ENCODE data around the gene ACIN1.
A peak's percentile ranks its signal among the peaks of the same experiment; 100 is the strongest.

ACIN1 gene

GRCh38 chr14:23040100-23040499 lies 54.8 kb downstream of the ACIN1 start:
- Mint-ChIP-seq H3K9me3 (no peaks in the 10 kb centered on the region), H3K4me1 (peaks cover 13% of the 10 kb centered on the region), H3K27ac (no peak overlapping the region), H3K4me3 (no peak overlapping the region), H3K36me3 (peaks cover 2% of the 10 kb centered on the region), H3K27me3 (peaks cover 31% of the 10 kb centered on the region)
- DNase-seq, result no peak
- CTCF ChIA-PET, result interaction anchor here (0.7 to 1.2 kb wide), 5 partner anchors 10 to 54 kb away, joined by 3 to 6 read pairs (median 4); no protein-coding TSS in a partner anchor

- Mint-ChIP-seq H3K4me1 (peaks cover 39% of the 10 kb centered on the region), H3K4me3 (peak overlapping the region; percentile 71), H3K9me3 (no peaks in the 10 kb centered on the region), H3K27me3 (peaks cover 5% of the 10 kb centered on the region), H3K27ac (peak overlapping the region; percentile 95), H3K36me3 (peaks cover 25% of the 10 kb centered on the region)
- CTCF ChIA-PET, result interaction anchor here (0.6 to 1.5 kb wide), 2 partner anchors 14 to 241 kb away, joined by 3 read pairs; no protein-coding TSS in a partner anchor
- no peak for DNase-seq
These were observed 59.4 kb downstream of the ACIN1 start for GRCh38 chr14:23035303-23036144.

DNA sequence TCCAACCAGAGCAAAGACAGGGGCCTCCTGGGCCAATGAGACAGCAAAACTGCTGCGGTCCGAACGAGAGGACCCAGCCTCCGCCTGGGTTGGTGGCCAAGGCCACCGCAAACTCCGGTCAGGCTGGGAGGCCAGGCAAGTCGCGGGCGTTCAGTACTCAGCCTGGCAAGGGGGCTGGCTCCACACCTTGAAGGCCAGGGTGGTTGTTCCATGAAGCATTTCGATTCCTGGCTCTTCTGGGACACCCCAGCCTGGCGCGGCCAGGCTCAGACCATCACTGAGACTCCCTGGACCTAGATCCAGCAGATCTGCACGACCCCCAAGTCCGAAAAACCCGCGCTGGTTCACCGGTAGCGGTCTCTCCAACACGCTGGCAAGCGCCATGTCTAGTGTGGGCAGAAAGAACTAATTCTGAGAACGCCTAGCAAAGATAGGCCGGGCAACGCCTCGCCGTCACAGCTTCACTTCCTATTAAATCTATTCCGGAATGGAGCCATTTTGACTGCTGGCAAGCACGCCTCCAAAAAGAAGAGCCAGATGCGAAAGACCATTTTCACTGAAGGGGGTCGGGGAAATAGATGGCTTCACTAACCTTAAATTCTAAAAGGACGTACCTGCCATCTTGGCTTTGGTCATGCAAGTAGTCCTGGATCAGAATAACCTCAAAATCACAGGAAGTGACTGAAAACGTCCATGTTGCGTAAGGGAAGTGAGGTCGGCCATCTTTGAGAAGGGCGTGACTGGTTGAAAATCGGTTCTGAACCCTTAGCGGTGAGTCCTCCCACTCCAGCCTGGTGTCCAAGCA lies 60.2 kb downstream of the ACIN1 start, which contains the start of gene PSMB5:
Gene PSMB5 (minus strand): TSS at position 403 of the 805 bp plus-strand sequence. CDS start 19 bp downstream, at position 384.
- H3K4me3 Mint-ChIP-seq, result peak within 1 kb of the TSS; percentile 71
- H3K36me3 Mint-ChIP-seq, result peaks cover 25% of the 10 kb centered on the region
- CTCF ChIA-PET, result interaction anchor here (0.6 to 1.1 kb wide), 2 partner anchors 27 to 242 kb away, joined by 3 read pairs; no protein-coding TSS in a partner anchor
- peaks cover 39% of the 10 kb centered on the region for H3K4me1 Mint-ChIP-seq
- peaks cover 5% of the 10 kb centered on the region for H3K27me3 Mint-ChIP-seq
- H3K9me3 Mint-ChIP-seq, result no peaks in the 10 kb centered on the region
- H3K27ac Mint-ChIP-seq, result peak within 1 kb of the TSS; percentile 95
- peak; percentile 93 for DNase-seq

- peak overlapping the region; percentile 95 for H3K27ac Mint-ChIP-seq
- peaks cover 30% of the 10 kb centered on the region for H3K36me3 Mint-ChIP-seq
- CTCF ChIA-PET, result interaction anchor here (0.6 to 1.5 kb wide), 6 partner anchors 13 to 81 kb away, joined by 3 to 6 read pairs (median 4); no protein-coding TSS in a partner anchor
- no peak for DNase-seq
- H3K4me1 Mint-ChIP-seq, result peaks cover 46% of the 10 kb centered on the region
- peak overlapping the region; percentile 71 for H3K4me3 Mint-ChIP-seq
- H3K9me3 Mint-ChIP-seq, result no peaks in the 10 kb centered on the region
- no peaks in the 10 kb centered on the region for H3K27me3 Mint-ChIP-seq
These were observed 61.0 kb downstream of the ACIN1 start for GRCh38 chr14:23033801-23034497.

- CTCF ChIA-PET, result interaction anchor here (0.6 to 1.5 kb wide), 6 partner anchors 13 to 80 kb away, joined by 3 to 6 read pairs (median 4); no protein-coding TSS in a partner anchor
- peak overlapping the region; percentile 95 for H3K27ac Mint-ChIP-seq
- H3K4me1 Mint-ChIP-seq, result peaks cover 51% of the 10 kb centered on the region
- H3K4me3 Mint-ChIP-seq, result peak overlapping the region; percentile 71
- no peaks in the 10 kb centered on the region for H3K9me3 Mint-ChIP-seq
- no peaks in the 10 kb centered on the region for H3K27me3 Mint-ChIP-seq
- peaks cover 34% of the 10 kb centered on the region for H3K36me3 Mint-ChIP-seq
- DNase-seq, result no peak
These were observed 61.6 kb downstream of the ACIN1 start for GRCh38 chr14:23033251-23033727.

DNA sequence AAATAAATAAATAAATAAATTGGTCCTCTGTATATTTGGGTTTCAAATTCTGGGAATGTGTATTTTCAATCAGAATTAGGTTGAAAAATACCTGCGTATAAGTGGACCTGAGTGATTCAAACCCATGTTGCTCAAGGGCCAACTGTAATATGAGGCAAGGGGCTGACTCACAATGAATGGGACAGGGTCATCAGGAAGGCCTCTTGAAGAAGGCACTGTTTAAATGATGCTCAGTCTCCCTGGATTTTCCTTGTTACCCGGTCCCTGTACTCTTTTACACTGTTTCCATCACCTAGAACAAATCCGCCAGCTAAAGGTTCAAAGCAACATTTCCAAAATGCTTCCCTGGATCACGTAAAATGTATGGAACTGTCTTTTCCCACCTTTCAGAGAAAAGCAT lies 64.0 kb downstream of the ACIN1 start:
- CTCF ChIA-PET, result interaction anchor here (0.9 kb wide), 1 partner anchor 9 kb away, joined by 5 read pairs; no protein-coding TSS in a partner anchor
- DNase-seq, result no peak
- Mint-ChIP-seq H3K27ac (no peak overlapping the region), H3K4me3 (no peak overlapping the region), H3K9me3 (no peaks in the 10 kb centered on the region), H3K4me1 (peaks cover 54% of the 10 kb centered on the region), H3K27me3 (no peaks in the 10 kb centered on the region), H3K36me3 (peaks cover 43% of the 10 kb centered on the region)

DNA sequence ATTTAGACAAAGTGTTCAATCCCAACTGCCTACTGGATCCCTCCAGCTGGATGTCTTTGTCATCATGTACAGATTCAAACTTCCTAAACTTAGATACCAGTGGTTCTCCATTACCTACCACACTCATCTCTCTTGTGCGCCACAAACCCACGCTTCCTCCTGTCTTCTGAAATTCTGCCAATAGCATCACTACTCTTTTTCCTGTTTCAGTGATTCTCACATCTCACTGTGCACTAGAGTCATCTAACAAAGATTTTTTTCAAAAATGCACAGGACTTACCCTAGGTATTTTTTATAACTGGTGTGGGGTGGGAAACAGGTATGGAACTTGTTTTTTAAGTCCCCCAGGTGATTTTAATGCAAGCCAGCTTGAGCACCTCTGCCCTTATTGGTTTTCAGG lies 66.1 kb downstream of the ACIN1 start:
- peak overlapping the region; percentile 57 for H3K27ac Mint-ChIP-seq
- no peaks in the 10 kb centered on the region for H3K9me3 Mint-ChIP-seq
- DNase-seq, result peak; percentile 25
- H3K4me3 Mint-ChIP-seq, result no peak overlapping the region
- peaks cover 56% of the 10 kb centered on the region for H3K36me3 Mint-ChIP-seq
- CTCF ChIA-PET, result interaction anchor here (1.0 to 2.1 kb wide), 7 partner anchors 8 to 99 kb away, joined by 3 to 5 read pairs (median 3); no protein-coding TSS in a partner anchor
- H3K27me3 Mint-ChIP-seq, result no peaks in the 10 kb centered on the region
- peaks cover 57% of the 10 kb centered on the region for H3K4me1 Mint-ChIP-seq

DNA sequence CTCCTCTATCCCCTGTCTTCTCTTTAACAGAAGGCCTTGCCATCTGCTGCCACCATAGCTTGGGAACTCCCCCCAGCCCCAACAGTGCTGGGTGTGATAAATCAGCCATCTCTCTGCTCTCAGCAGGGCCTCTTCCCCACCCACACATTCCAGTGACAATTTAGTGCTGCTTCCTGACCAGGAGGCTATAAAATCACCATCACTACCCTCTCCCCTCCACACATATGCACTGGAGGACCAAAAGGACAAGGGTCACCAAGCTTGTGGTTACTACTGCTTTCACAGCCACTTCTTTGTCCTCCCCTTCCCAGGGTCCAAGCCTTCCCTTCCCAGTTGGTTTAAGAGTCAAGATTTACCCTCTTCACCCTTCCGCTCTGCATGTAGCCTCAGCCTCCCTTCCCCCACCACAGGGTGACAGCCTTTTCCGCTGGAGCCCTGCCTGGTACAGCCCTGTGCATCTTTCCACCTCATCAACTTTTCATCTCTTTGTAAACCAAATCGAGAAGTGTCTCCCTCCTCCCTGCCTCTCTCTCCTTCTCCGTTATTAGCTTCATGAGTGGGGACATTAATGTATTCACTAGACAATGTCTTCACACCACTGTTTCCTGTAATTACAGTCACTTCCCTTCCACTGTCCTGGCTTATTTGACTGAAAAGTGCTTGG lies 69.7 kb downstream of the ACIN1 start:
- H3K27me3 Mint-ChIP-seq, result no peaks in the 10 kb centered on the region
- no peak for DNase-seq
- peaks cover 49% of the 10 kb centered on the region for H3K36me3 Mint-ChIP-seq
- H3K4me1 Mint-ChIP-seq, result peaks cover 67% of the 10 kb centered on the region
- CTCF ChIA-PET, result interaction anchor here (1.3 to 1.7 kb wide), 4 partner anchors 12 to 96 kb away, joined by 3 to 10 read pairs (median 4); partner anchors contain the start of gene PRMT5
- H3K4me3 Mint-ChIP-seq, result no peak overlapping the region
- peak overlapping the region; percentile 56 for H3K27ac Mint-ChIP-seq
- H3K9me3 Mint-ChIP-seq, result no peaks in the 10 kb centered on the region

DNA sequence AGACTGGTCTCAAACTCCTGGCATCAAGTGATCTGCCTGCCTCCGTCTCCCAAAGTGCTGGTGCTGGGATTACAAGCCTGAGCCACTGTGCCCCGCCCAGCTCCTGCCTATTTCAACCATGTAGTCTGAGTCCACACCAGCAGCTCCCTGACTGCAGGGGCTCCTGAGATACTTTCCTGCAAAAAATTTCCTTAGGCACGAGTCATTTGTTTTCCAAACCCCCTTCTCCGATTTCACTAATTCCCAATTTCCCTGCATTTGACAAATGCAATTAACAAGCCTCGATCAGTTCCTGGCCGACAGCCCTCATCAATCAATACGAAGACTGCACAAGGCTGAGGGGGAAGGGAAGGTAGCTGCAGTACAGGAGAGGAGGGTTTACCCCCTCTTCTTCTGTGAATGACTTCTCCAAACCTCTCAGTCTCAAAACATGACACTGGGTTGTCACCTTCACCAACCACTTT lies 70.3 kb downstream of the ACIN1 start:
- DNase-seq, result no peak
- CTCF ChIA-PET, result interaction anchor here (0.7 to 2.7 kb wide), 7 partner anchors 12 to 95 kb away, joined by 4 to 10 read pairs (median 4); partner anchors contain the start of gene PRMT5
- no peak overlapping the region for H3K4me3 Mint-ChIP-seq
- H3K36me3 Mint-ChIP-seq, result peaks cover 49% of the 10 kb centered on the region
- no peaks in the 10 kb centered on the region for H3K27me3 Mint-ChIP-seq
- H3K27ac Mint-ChIP-seq, result peak overlapping the region; percentile 56
- peaks cover 70% of the 10 kb centered on the region for H3K4me1 Mint-ChIP-seq
- H3K9me3 Mint-ChIP-seq, result no peaks in the 10 kb centered on the region

GRCh38 chr14:23023795-23024152 lies 71.2 kb downstream of the ACIN1 start:
- Mint-ChIP-seq H3K36me3 (peaks cover 41% of the 10 kb centered on the region), H3K9me3 (no peaks in the 10 kb centered on the region), H3K4me1 (peaks cover 61% of the 10 kb centered on the region), H3K27ac (no peak overlapping the region), H3K4me3 (no peak overlapping the region), H3K27me3 (no peaks in the 10 kb centered on the region)
- DNase-seq, result no peak
- CTCF ChIA-PET, result interaction anchor here (0.8 to 2.7 kb wide), 6 partner anchors 15 to 51 kb away, joined by 3 to 10 read pairs (median 5); no protein-coding TSS in a partner anchor

GRCh38 chr14:23023022-23023794 lies 71.7 kb downstream of the ACIN1 start:
- Mint-ChIP-seq H3K36me3 (peaks cover 39% of the 10 kb centered on the region), H3K4me1 (peaks cover 57% of the 10 kb centered on the region), H3K4me3 (no peak overlapping the region), H3K27ac (no peak overlapping the region), H3K9me3 (no peaks in the 10 kb centered on the region), H3K27me3 (no peaks in the 10 kb centered on the region)
- CTCF ChIA-PET, result interaction anchor here (0.8 to 2.7 kb wide), 5 partner anchors 16 to 50 kb away, joined by 3 to 9 read pairs (median 4); no protein-coding TSS in a partner anchor
- DNase-seq, result no peak

DNA sequence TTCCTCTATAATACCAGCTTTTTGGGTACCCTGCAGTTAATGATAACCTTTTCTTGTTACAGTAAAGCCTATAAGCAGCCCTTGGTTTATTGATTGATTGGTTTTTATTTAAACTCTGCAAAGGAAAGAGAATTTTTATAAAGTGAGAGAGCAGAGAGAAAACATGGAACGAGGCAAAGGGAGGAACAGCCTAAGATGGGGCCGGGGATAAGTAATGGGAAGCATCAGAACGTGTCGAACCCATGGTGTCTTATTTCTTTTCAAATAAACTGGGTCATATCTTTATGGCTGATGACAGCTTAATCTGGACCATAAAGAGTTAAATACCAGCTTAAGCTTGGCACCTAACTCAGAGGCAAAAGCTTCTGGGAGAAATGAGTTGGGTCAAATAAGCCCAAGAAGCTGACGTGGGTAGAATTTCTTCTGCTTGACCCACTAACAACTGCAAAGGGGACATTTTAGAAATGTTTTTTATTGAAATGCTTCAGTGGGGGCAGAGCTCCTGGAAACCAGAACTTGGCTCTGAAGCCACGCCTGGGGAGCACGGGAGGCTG lies 73.0 kb downstream of the ACIN1 start:
- Mint-ChIP-seq H3K27me3 (no peaks in the 10 kb centered on the region), H3K27ac (peak overlapping the region; percentile 76), H3K4me1 (peaks cover 50% of the 10 kb centered on the region), H3K36me3 (peaks cover 35% of the 10 kb centered on the region), H3K4me3 (no peak overlapping the region), H3K9me3 (no peaks in the 10 kb centered on the region)
- DNase-seq, result no peak
- CTCF ChIA-PET, result interaction anchor here (0.9 to 2.7 kb wide), 6 partner anchors 9 to 49 kb away, joined by 3 to 15 read pairs (median 5); no protein-coding TSS in a partner anchor
